Neural cell (in vitro differentiated cells): ENCODE data around the gene C2orf49. TPM values are rescaled to one million over a fixed set of nuclear protein-coding genes. Genes with fewer than 3 reads are reported as not detected.

Experiments used
- H2AFZ ChIP-seq: fragments of 200-600, 300-800 bp; sonication (generic), shearing (Covaris generic); 2 replicates; pipeline ENCODE4 v1.6.0; 2014; ENCODE audit warnings: low read depth, mild to moderate bottlenecking, antibody characterized with exemption, low read length, moderate library complexity
- H3F3A ChIP-seq: fragments of 200-600 bp; shearing (Covaris generic); 2 replicates; pipeline ENCODE4 v1.6.1; 2016; ENCODE audit warnings: mild to moderate bottlenecking, moderate library complexity, mixed read lengths, antibody characterized with exemption, low read length; ENCODE audit not compliant: insufficient read depth, poor library complexity, severe bottlenecking
- H3K27ac ChIP-seq: fragments of 200-600, 300-800 bp; sonication (generic), shearing (Covaris generic); 2 replicates; pipeline ENCODE4 v1.5.1; 2014; ENCODE audit warnings: mild to moderate bottlenecking, low read length, moderate library complexity
- H3K27me3 ChIP-seq: fragments of 300-800, 200-600 bp; sonication (generic), shearing (Covaris generic); 2 replicates; pipeline ENCODE4 v1.6.0; 2014; ENCODE audit warnings: mild to moderate bottlenecking, low read depth, low read length, moderate library complexity; ENCODE audit not compliant: insufficient read depth
- H3K36me3 ChIP-seq: fragments of 300-800, 200-600 bp; sonication (generic), shearing (Covaris generic); 2 replicates; pipeline ENCODE4 v1.5.1; 2014; ENCODE audit warnings: mild to moderate bottlenecking, antibody characterized with exemption, low read length, moderate library complexity; ENCODE audit not compliant: insufficient read depth
- H3K4me2 ChIP-seq: fragments of 300-800, 200-600 bp; sonication (generic), shearing (Covaris generic); 2 replicates; pipeline ENCODE4 v1.6.0; 2014; ENCODE audit warnings: mild to moderate bottlenecking, low read length
- H3K4me3 ChIP-seq: fragments of 300-800, 200-600 bp; sonication (generic), shearing (Covaris generic); 2 replicates; pipeline ENCODE4 v1.5.1; 2014; ENCODE audit warnings: mild to moderate bottlenecking, low read length, moderate library complexity
- H3K79me2 ChIP-seq: fragments of 200-600 bp; shearing (Covaris generic); replicated peaks from 2 replicates; pipeline ENCODE4 v1.6.0; 2014; ENCODE audit warnings: mild to moderate bottlenecking, low read length, moderate library complexity; ENCODE audit not compliant: insufficient read depth
- H3K9ac ChIP-seq: fragments of 300-800, 200-600 bp; sonication (generic), shearing (Covaris generic); 2 replicates; pipeline ENCODE4 v1.6.1; 2016; ENCODE audit warnings: mild to moderate bottlenecking, low read length, mixed read lengths
- H3K9me2 ChIP-seq: fragments of 200-600 bp; shearing (Covaris generic); 2 replicates; pipeline ENCODE4 v1.6.1; 2016; ENCODE audit warnings: mild to moderate bottlenecking, low read length, mixed read lengths; ENCODE audit not compliant: insufficient read depth
- H3K9me3 ChIP-seq: fragments of 200-600, 300-800 bp; sonication (generic), shearing (Covaris generic); 2 replicates; pipeline ENCODE4 v1.6.1; 2016; ENCODE audit warnings: mild to moderate bottlenecking, mixed run types, low read length, moderate library complexity, mixed read lengths
- H4K20me1 ChIP-seq: fragments of 200-600 bp; shearing (Covaris generic); 2 replicates; pipeline ENCODE4 v1.6.1; 2016; ENCODE audit warnings: mild to moderate bottlenecking, mixed run types; ENCODE audit not compliant: insufficient read depth
- CTCF ChIP-seq: fragments of 450-650 bp; IDR thresholded peaks from 2 replicates; pipeline ENCODE4 v1.5.1; 2014; ENCODE audit warnings: antibody characterized with exemption, mild to moderate bottlenecking, moderate library complexity; ENCODE audit not compliant: poor library complexity, severe bottlenecking
- EP300 ChIP-seq: fragments of 450-650 bp; conservative IDR thresholded peaks from 2 replicates; pipeline ENCODE4 v1.6.1; 2014; ENCODE audit warnings: antibody characterized with exemption, mild to moderate bottlenecking, moderate library complexity; ENCODE audit not compliant: poor library complexity, severe bottlenecking
- EZH2 ChIP-seq: fragments of 200-600, 300-800 bp; shearing (Covaris generic), sonication (generic); IDR thresholded peaks from 2 replicates; pipeline ENCODE4 v1.6.1; 2014; ENCODE audit warnings: antibody characterized with exemption, low read length, borderline replicate concordance, mild to moderate bottlenecking; ENCODE audit not compliant: insufficient read depth, poor library complexity, severe bottlenecking
- MXI1 ChIP-seq: fragments of 450-650 bp; conservative IDR thresholded peaks from 2 replicates; pipeline ENCODE4 v1.6.1; 2014; ENCODE audit warnings: antibody characterized with exemption, mild to moderate bottlenecking; ENCODE audit not compliant: poor library complexity, severe bottlenecking
- POLR2AphosphoS5 ChIP-seq: IDR thresholded peaks from 2 replicates; pipeline ENCODE4 v1.6.1; 2012
- RAD21 ChIP-seq: fragments of 450-650 bp; conservative IDR thresholded peaks from 2 replicates; pipeline ENCODE4 v1.6.1; 2014; ENCODE audit warnings: antibody characterized with exemption, mild to moderate bottlenecking, moderate library complexity
- SMC3 ChIP-seq: fragments of 450-650 bp; conservative IDR thresholded peaks from 2 replicates; pipeline ENCODE4 v1.6.1; 2014; ENCODE audit warnings: antibody characterized with exemption, mild to moderate bottlenecking, moderate library complexity; ENCODE audit not compliant: poor library complexity
- TAF1 ChIP-seq: IDR thresholded peaks from 2 replicates; pipeline ENCODE4 v1.6.1; 2012; ENCODE audit warnings: low read depth
- polyA plus RNA-seq: library from polyadenylated mRNA; depleted of rRNA; stranded (reverse); fragments of >200 nt; gene quantifications from 2 replicates; pipeline ENCODE4 v1.2.3, GENCODE V29; 2014
- TF ChIP-seq, protein P1 (sequence below): IDR thresholded peaks from 2 replicates; pipeline ENCODE4 v1.6.1; 2012; ENCODE audit warnings: borderline replicate concordance

Gene C2orf49
- polyA plus RNA-seq, 1 donor from 2014 or later: 35.6 TPM

DNA sequence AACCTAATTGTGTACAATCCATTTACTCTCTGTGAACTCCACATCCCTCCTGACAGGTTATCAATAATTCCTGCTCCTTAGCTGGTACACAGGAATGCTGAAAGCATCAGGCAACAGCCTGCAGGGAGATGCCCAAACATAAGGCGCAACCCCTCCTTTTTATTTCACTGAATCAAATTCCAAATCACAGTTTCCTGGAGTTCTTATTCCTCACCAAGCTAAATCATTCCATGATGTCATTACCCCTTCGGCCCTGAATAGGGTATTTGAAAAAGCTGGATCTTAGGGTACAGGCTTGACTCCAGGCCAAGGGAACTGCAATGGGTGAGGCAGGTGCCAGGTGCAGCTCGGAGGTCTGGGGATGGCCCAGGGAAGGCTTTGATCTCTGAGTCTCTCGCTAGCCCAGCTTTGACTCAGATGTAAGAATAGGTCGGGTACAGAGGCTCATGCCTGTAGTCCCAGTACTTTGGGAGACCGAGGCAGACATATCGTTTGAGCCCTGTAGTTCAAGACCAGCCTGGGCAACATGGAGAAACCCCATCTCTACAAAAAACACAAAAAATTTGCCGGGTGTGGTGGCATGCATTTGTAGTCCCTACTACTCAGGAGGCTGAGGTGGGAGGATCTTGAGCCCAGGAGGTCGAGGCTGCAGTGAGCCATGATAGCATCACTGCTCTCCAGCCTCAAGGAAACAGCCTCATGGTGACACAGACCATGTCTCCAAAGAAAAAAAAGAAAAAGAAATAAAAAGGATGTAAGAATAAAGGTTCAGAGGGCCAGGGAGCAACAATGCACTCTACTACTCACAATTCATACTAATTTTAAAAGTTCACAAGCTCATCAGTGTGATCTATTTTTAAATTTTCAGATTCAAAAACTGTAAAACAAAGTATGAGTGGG is 54.7 kb downstream of the C2orf49 start:
- Histone ChIP-seq H3K9ac (no peak overlapping the region), H3K4me3 (no peak overlapping the region), H3K79me2 (no peaks in the 10 kb centered on the region), H3K4me2 (no peak overlapping the region), H3K36me3 (no peaks in the 10 kb centered on the region), H2AFZ (no peak overlapping the region), H3F3A (no peaks in the 10 kb centered on the region), H3K27me3 (peaks cover under 1% of the 10 kb centered on the region), H3K9me3 (no peaks in the 10 kb centered on the region), H4K20me1 (no peaks in the 10 kb centered on the region), H3K27ac (no peak overlapping the region), H3K9me2 (no peaks in the 10 kb centered on the region)
- TF ChIP-seq POLR2AphosphoS5: no peak
- TF ChIP-seq EP300: no peak
- no peak for TF ChIP-seq SMC3
- no peak for TF ChIP-seq MXI1
- no peak for TF ChIP-seq CTCF
- no peak for TF ChIP-seq TAF1
- no peak for TF ChIP-seq RAD21
- no peak for TF ChIP-seq EZH2
- TF ChIP-seq, protein P1, sequence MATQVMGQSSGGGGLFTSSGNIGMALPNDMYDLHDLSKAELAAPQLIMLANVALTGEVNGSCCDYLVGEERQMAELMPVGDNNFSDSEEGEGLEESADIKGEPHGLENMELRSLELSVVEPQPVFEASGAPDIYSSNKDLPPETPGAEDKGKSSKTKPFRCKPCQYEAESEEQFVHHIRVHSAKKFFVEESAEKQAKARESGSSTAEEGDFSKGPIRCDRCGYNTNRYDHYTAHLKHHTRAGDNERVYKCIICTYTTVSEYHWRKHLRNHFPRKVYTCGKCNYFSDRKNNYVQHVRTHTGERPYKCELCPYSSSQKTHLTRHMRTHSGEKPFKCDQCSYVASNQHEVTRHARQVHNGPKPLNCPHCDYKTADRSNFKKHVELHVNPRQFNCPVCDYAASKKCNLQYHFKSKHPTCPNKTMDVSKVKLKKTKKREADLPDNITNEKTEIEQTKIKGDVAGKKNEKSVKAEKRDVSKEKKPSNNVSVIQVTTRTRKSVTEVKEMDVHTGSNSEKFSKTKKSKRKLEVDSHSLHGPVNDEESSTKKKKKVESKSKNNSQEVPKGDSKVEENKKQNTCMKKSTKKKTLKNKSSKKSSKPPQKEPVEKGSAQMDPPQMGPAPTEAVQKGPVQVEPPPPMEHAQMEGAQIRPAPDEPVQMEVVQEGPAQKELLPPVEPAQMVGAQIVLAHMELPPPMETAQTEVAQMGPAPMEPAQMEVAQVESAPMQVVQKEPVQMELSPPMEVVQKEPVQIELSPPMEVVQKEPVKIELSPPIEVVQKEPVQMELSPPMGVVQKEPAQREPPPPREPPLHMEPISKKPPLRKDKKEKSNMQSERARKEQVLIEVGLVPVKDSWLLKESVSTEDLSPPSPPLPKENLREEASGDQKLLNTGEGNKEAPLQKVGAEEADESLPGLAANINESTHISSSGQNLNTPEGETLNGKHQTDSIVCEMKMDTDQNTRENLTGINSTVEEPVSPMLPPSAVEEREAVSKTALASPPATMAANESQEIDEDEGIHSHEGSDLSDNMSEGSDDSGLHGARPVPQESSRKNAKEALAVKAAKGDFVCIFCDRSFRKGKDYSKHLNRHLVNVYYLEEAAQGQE: no peak

DNA sequence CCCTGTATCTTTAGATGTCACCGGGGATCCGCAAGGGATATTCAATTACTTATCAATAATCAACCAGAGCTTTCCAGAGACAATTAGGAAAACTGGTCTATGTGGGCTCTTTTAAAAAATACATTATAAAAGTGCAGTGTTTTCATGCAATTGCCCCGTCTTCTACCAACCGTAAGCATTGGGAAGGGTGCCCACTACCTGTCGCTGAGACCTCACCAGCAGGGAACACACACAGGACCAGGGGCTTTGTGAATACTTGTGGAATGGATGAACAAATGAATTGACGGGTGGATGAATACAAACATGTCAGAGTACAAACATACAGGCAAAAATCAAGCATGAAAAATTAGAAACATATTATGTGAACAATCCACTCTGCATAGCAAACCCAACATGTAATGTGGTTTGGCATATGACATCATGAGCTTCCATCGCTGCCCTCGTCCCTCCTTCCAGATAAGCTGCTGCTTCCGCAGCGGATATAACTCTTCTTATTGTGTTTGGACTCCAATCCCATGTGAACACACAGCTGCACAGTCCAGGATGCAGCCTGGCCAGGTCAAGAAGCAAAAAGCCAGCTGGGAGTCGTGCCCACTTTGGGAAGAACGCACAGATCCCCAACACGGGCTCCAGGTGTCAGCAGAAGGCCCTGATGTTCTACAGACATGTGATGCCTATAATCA is 56.2 kb downstream of the C2orf49 start:
- Histone ChIP-seq H3K4me3 (no peak overlapping the region), H3F3A (no peaks in the 10 kb centered on the region), H3K4me2 (no peak overlapping the region), H3K36me3 (no peaks in the 10 kb centered on the region), H3K27me3 (peaks cover 15% of the 10 kb centered on the region), H4K20me1 (no peaks in the 10 kb centered on the region), H2AFZ (no peak overlapping the region), H3K9ac (no peak overlapping the region), H3K27ac (no peak overlapping the region), H3K9me2 (no peaks in the 10 kb centered on the region), H3K79me2 (no peaks in the 10 kb centered on the region), H3K9me3 (no peaks in the 10 kb centered on the region)
- TF ChIP-seq SMC3 (no peak), MXI1 (no peak), EP300 (no peak), EZH2 (no peak)
